GM18909 (cell line): ENCODE measurements around the gene LYPD6B.

Source experiments
- ATAC-seq: cut with Tn5 transposase; IDR thresholded peaks from one replicate; pipeline ENCODE4 v1.9.1; 2021; ENCODE audit warnings: mild to moderate bottlenecking; ENCODE audit not compliant: unreplicated experiment, poor library complexity

The LYPD6B gene

GRCh38 chr2:149068996-149069888 is 30.7 kb downstream of the LYPD6B start:
- ATAC-seq, result no peak

- ATAC-seq, result no peak
Observed at GRCh38 chr2:149070681-149071320, 32.3 kb downstream of the LYPD6B start.

- ATAC-seq, result no peak
Observed at GRCh38 chr2:149075105-149075504, 36.6 kb downstream of the LYPD6B start.

- ATAC-seq, result no peak
Observed at GRCh38 chr2:149075853-149076252, 37.4 kb downstream of the LYPD6B start.

- ATAC-seq, result no peak
Observed at GRCh38 chr2:149076863-149077412, 38.4 kb downstream of the LYPD6B start.

GRCh38 chr2:149077861-149078260 is 39.4 kb downstream of the LYPD6B start:
- ATAC-seq, result no peak

- no peak for ATAC-seq
Observed at GRCh38 chr2:149080099-149080498, 41.6 kb downstream of the LYPD6B start.

- no peak for ATAC-seq
Observed at GRCh38 chr2:149080971-149081370, 42.5 kb downstream of the LYPD6B start.

- ATAC-seq, result no peak
Observed at GRCh38 chr2:149082079-149082478, 43.6 kb downstream of the LYPD6B start.

GRCh38 chr2:149082735-149083134 is 44.2 kb downstream of the LYPD6B start:
- ATAC-seq, result no peak

- no peak for ATAC-seq
Observed at GRCh38 chr2:149084924-149085795, 46.7 kb downstream of the LYPD6B start.

- no peak for ATAC-seq
Observed at GRCh38 chr2:149087751-149088150, 49.3 kb downstream of the LYPD6B start.

GRCh38 chr2:149089068-149089467 is 50.6 kb downstream of the LYPD6B start:
- ATAC-seq, result no peak

- no peak for ATAC-seq
Observed at GRCh38 chr2:149090706-149091105, 52.2 kb downstream of the LYPD6B start.

GRCh38 chr2:149093579-149093978 is 55.1 kb downstream of the LYPD6B start:
- ATAC-seq, result no peak

GRCh38 chr2:149094217-149095015 is 55.9 kb downstream of the LYPD6B start:
- no peak for ATAC-seq

GRCh38 chr2:149098701-149099100 is 60.2 kb downstream of the LYPD6B start:
- ATAC-seq, result no peak

GRCh38 chr2:149099298-149099697 is 60.8 kb downstream of the LYPD6B start:
- ATAC-seq, result no peak
